ENCODE measurements around the gene SYN1.

GRCh38 chrX:47664737-47665136 is 45.1 kb upstream of the SYN1 start:
- TF ChIP-seq CTCF (IDR thresholded peaks at IDR 0.05) (no peak), POLR2A (IDR thresholded peaks at IDR 0.05) (no peak), EP300 (IDR thresholded peaks at IDR 0.05) (no peak), POLR2AphosphoS5 (IDR thresholded peaks at IDR 0.05) (no peak)

Data from sigmoid colon (tissue), 4 donors.